ENCODE results near the gene CPVL.

- no peak for TF ChIP-seq CTCF (conservative IDR thresholded peaks at IDR 0.05; ENCODE audit: low read depth in 2 of 2)
- no peak for TF ChIP-seq CREB1 (CRISPR knock-in tag; IDR thresholded peaks at IDR 0.05; ENCODE audit: low read depth)
- TF ChIP-seq POLR2AphosphoS5 (IDR thresholded peaks at IDR 0.05; ENCODE audit: low read depth) = no peak
- no peak for TF ChIP-seq EZH2phosphoT487 (IDR thresholded peaks at IDR 0.05; ENCODE audit: unreplicated experiment)
- no peak for TF ChIP-seq JUNB (IDR thresholded peaks at IDR 0.05; ENCODE audit: unreplicated experiment)
- peak; percentile 70 for TF ChIP-seq EZH2 (IDR thresholded peaks at IDR 0.05; ENCODE audit: low read depth, unreplicated experiment)
- no peak for TF ChIP-seq REST (IDR thresholded peaks at IDR 0.05; ENCODE audit: unreplicated experiment)
- TF ChIP-seq ETS1 (IDR thresholded peaks at IDR 0.05) = no peak
Observed at GRCh38 chr7:29193316-29194205, 47.2 kb upstream of the CPVL start.
